ENCODE results near the gene C11orf68. TPM values are rescaled to one million over a fixed set of nuclear protein-coding genes. Genes with fewer than 3 reads are reported as not detected.

C11orf68 gene
- total RNA-seq, 1 experiment from 2014 or later: 36.5 TPM

DNA sequence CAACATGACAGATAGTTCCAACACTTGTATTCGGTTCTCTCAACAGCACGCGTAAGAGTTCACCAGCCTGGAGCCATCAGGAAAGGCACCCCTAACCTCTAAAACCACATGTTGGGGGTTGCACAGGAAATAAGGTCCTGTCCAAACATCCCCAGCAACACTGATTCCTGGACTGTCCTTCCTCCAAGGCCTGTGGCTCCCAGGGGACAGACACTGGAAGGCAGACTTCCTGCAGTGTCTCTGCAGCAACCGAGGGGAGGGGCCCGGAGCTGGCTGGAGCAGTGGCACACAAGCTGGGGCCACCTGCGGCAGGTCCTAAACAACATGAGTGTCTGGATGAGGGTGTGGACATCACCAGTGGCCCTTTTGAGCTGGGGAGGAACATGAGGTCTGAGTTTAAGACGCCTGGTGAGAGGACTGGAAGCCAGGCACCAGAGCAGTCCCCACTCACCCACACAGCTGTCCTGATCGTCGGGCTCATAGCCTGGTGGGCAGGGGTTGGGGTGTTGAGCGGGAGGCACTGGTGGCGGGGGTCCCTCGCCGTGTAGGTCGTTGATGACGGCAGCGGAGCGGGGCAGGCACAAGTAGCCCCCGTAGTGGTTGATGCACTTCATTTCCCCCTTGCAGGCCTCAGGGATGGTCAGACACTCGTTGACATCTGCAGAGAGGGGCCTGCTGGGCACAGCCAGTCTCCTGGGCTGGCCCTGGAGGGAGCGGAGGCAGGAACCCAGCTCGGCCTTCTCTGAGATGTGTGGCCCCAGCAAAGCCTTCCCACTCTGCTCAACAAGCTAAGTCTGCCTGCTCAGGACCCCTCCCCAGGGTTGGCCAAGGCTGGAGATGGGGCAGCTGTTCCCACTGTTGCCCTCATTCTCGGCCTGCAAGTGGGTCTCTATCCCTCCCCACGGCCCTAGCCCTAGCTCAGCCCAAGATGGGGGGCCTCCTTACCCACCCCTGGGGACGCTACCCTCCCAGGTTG, 47.9 kb downstream of the C11orf68 start:
- Histone ChIP-seq H3K4me2 (no peak overlapping the region), H3K9me3 (ENCODE audit: insufficient read depth, low read depth) (no peaks in the 10 kb centered on the region), H3K4me3 (no peak overlapping the region), H2AFZ (no peak overlapping the region), H4K20me1 (ENCODE audit: insufficient read depth) (no peaks in the 10 kb centered on the region), H3K36me3 (ENCODE audit: low read depth) (no peaks in the 10 kb centered on the region), H3K79me2 (ENCODE audit: low read depth) (no peaks in the 10 kb centered on the region), H3K27me3 (ENCODE audit: insufficient read depth, low read depth) (no peaks in the 10 kb centered on the region), H3K27ac (no peak overlapping the region), H3K9me2 (ENCODE audit: insufficient read depth) (no peaks in the 10 kb centered on the region), H3K4me1 (replicated peaks; ENCODE audit: insufficient read depth) (peaks cover 4% of the 10 kb centered on the region; the same call in 1 of the 2 replicates), H3F3A (ENCODE audit: insufficient read depth, low read depth) (peaks cover 35% of the 10 kb centered on the region)
- POLR2A ChIA-PET (ENCODE audit: unreplicated experiment): interaction anchor here (0.5 to 1.1 kb wide), 5 partner anchors 10 to 464 kb away, joined by 3 to 6 read pairs (median 4); partner anchors contain the start of gene FIBP
- DNase-seq: no peak
- CTCF ChIA-PET: interaction anchor here (1.1 kb wide), 1 partner anchor 18 kb away, joined by 4 read pairs; no protein-coding TSS in a partner anchor
- intact Hi-C loops (cut with micrococcal nuclease; ENCODE audit: unreplicated experiment): no loop called here
- TF ChIP-seq EZH2 (IDR thresholded peaks at IDR 0.05; ENCODE audit: low read depth): no peak
- no peak for TF ChIP-seq CTCF (conservative IDR thresholded peaks at IDR 0.05)
- BruUV-seq (replicated peaks): no TSS peak

DNA sequence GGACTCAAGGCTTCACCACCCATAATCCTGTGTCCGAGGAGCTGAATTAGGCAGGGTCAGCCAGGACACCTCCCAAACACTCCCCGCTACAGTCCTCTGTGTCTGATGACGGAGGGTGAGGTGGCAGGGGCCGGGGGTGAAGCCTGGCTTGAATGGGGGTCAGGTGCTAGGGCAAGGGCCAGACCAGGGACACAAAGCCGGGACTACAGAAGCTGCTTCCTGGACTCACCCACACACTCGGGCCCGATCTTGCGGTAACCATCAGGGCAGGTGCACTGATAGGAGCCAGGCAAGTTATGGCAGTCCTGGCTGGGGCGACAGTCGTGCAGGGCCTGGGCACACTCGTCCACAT, 48.6 kb downstream of the C11orf68 start:
- Histone ChIP-seq H3K9me3 (ENCODE audit: insufficient read depth, low read depth) (no peaks in the 10 kb centered on the region), H3K27ac (no peak overlapping the region), H4K20me1 (ENCODE audit: insufficient read depth) (no peaks in the 10 kb centered on the region), H3K79me2 (ENCODE audit: low read depth) (no peaks in the 10 kb centered on the region), H3K4me1 (replicated peaks; ENCODE audit: insufficient read depth) (peaks cover 4% of the 10 kb centered on the region; the same call in 1 of the 2 replicates), H3F3A (ENCODE audit: insufficient read depth, low read depth) (peaks cover 38% of the 10 kb centered on the region), H3K27me3 (ENCODE audit: insufficient read depth, low read depth) (no peaks in the 10 kb centered on the region), H3K36me3 (ENCODE audit: low read depth) (peaks cover under 1% of the 10 kb centered on the region; the same call in 1 of the 2 replicates), H3K4me3 (no peak overlapping the region), H2AFZ (no peak overlapping the region), H3K4me2 (no peak overlapping the region), H3K9me2 (ENCODE audit: insufficient read depth) (no peaks in the 10 kb centered on the region)
- DNase-seq: no peak
- no TSS peak for BruUV-seq (replicated peaks)
- intact Hi-C loops (cut with micrococcal nuclease; ENCODE audit: unreplicated experiment): no loop called here
- POLR2A ChIA-PET (ENCODE audit: unreplicated experiment): no interaction called here
- no peak for TF ChIP-seq CTCF (conservative IDR thresholded peaks at IDR 0.05)
- TF ChIP-seq EZH2 (IDR thresholded peaks at IDR 0.05; ENCODE audit: low read depth): no peak
- CTCF ChIA-PET: no interaction called here

- TF ChIP-seq CTCF (conservative IDR thresholded peaks at IDR 0.05) (no peak), EZH2 (IDR thresholded peaks at IDR 0.05; ENCODE audit: low read depth) (no peak)
- H4K20me1 ChIP-seq (ENCODE audit: insufficient read depth): no peaks in the 10 kb centered on the region
- no peak overlapping the region for H3K4me2 ChIP-seq
- peaks cover 38% of the 10 kb centered on the region for H3F3A ChIP-seq (ENCODE audit: insufficient read depth, low read depth)
- no peaks in the 10 kb centered on the region for H3K79me2 ChIP-seq (ENCODE audit: low read depth)
- no peak overlapping the region for H2AFZ ChIP-seq
- H3K4me1 ChIP-seq (replicated peaks; ENCODE audit: insufficient read depth): peaks cover 4% of the 10 kb centered on the region; the same call in 1 of the 2 replicates
- ChIA-PET POLR2A (ENCODE audit: unreplicated experiment) (interaction anchor here (0.6 to 0.7 kb wide), 2 partner anchors 11 to 211 kb away, joined by 3 to 5 read pairs; no protein-coding TSS in a partner anchor), CTCF (no interaction called here)
- no peak for DNase-seq
- H3K27ac ChIP-seq: no peak overlapping the region
- no peaks in the 10 kb centered on the region for H3K9me2 ChIP-seq (ENCODE audit: insufficient read depth)
- no TSS peak for BruUV-seq (replicated peaks)
- H3K27me3 ChIP-seq (ENCODE audit: insufficient read depth, low read depth): no peaks in the 10 kb centered on the region
- no peaks in the 10 kb centered on the region for H3K9me3 ChIP-seq (ENCODE audit: insufficient read depth, low read depth)
- H3K36me3 ChIP-seq (ENCODE audit: low read depth): peaks cover 6% of the 10 kb centered on the region; the same call in 1 of the 2 replicates
- intact Hi-C loops (cut with micrococcal nuclease; ENCODE audit: unreplicated experiment): no loop called here
- no peak overlapping the region for H3K4me3 ChIP-seq
These were observed 49.1 kb downstream of the C11orf68 start for GRCh38 chr11:65869643-65870306.
